ENCODE measurements around the gene COBL.

The COBL gene

DNA sequence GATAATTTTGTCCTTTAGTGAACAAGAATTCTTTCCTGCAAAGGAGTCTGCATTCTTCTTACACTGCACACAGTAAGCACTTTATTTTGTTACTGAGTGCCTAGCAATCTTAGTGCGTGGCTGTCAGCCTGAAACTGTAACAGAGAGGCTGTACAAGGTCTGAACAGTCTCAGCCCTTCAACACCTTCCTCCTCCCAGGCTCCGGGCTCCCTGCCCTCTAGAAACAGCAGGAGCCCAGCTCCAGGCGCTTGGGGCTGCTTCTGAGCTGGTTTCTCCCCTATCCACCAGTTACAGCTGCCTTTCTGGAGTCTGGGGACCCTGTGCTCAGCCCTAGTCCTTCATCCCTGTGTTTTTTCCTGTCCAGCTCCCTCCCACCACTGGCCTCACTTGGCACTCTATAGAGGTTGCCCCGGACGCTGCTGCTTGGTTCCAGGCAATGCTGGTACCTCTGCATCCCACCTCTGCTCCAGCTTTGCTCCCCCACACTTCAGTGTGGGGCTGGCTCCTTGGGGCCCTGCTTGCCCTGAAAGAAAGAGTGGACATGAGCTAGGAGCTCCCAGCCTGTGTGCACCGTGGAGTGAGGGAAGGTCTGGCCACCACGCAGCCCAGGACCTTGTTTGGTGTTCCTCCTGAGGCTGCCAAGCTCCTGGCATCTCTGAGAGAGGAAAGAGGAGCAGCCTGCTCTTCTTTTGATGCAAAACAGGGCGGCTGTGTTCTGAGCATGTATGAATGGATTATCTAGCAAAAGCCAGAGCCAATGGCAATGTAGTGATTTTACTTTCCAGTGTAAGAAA lies 282.7 kb downstream of the COBL start:
- no peak overlapping the region for H3K4me3 ChIP-seq (ENCODE audit: low read depth, low read length)
- TF ChIP-seq, protein P1, sequence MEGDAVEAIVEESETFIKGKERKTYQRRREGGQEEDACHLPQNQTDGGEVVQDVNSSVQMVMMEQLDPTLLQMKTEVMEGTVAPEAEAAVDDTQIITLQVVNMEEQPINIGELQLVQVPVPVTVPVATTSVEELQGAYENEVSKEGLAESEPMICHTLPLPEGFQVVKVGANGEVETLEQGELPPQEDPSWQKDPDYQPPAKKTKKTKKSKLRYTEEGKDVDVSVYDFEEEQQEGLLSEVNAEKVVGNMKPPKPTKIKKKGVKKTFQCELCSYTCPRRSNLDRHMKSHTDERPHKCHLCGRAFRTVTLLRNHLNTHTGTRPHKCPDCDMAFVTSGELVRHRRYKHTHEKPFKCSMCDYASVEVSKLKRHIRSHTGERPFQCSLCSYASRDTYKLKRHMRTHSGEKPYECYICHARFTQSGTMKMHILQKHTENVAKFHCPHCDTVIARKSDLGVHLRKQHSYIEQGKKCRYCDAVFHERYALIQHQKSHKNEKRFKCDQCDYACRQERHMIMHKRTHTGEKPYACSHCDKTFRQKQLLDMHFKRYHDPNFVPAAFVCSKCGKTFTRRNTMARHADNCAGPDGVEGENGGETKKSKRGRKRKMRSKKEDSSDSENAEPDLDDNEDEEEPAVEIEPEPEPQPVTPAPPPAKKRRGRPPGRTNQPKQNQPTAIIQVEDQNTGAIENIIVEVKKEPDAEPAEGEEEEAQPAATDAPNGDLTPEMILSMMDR (IDR thresholded peaks at IDR 0.05; ENCODE audit: low read depth, low read length): no peak

DNA sequence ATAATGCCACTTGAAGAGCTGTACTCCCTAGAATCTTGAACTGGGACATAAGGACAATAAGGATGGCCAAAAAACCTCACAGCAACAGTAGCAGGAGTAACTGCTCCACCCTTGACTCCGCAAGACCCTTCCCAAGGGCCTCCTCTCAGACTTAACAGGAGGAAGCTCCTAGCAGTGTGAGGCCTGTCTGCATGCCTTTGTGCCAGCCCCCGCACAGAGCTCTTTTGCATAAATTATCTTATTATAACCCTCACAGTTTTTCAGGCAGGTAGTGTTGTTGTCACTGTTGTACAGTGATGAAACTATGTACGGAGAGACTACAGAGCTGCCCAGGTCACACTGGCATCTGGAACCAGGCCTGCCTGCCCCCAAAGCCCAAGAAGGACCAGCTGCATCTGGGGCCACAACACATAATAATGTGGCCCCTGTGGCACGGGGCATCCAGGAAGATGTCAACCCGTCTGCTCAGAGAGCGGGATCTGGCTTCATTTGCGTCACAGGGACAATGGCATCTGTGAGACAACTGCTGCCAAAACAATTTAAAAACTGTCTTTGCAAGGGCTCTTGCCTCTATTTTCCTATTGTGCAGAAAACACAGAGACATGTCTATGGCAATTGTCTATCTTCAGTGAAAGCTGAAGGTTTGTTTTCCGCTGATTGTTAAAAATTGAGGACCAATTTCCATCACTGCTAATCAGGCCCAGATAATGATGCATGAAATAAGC lies 284.7 kb downstream of the COBL start:
- H3K4me3 ChIP-seq (ENCODE audit: low read depth, low read length): no peak overlapping the region
- TF ChIP-seq, protein P1 (IDR thresholded peaks at IDR 0.05; ENCODE audit: low read depth, low read length): no peak

DNA sequence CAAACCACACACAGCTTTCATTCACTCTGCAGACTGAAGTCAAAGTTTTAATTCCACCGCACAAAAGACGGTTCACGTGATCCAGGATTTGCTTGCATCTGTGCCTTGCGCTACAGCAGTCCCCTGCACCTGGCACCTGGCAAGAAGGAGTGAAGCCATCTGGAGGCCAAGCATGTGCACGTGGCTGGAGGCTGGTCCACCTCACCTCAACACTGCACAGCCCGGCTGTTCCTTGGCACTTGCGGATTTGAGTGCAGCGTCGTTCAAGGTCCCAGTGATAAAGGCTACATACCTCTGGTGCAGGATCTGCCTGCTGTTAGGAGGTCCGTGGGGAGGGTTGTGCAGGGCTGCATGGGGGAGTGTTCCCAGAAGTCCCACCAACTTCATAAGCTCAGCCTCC lies 285.4 kb downstream of the COBL start:
- TF ChIP-seq, protein P1 (IDR thresholded peaks at IDR 0.05; ENCODE audit: low read depth, low read length): no peak
- no peak overlapping the region for H3K4me3 ChIP-seq (ENCODE audit: low read depth, low read length)

DNA sequence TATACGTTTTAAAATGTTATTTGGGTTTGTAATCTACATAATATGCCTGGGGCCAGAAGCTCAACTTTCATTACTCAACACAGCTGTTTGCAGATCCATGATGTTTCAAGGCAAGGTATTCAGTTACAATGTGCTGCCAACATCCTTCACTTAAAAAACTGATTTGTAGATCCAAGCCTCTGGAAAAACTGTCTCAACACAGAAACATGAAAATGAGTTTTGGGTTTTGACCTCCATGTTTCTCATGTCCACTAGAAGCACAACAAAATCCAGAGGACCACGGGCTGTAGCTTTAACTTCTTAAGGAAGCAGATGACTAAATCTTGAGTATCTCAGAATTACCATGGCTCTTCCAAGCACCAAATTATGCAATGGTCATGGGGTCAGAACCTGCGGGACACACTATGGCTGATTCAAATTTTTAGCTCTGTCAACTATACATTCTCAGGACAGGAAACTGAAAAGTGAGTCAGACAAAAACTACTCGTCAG lies 286.9 kb downstream of the COBL start:
- TF ChIP-seq, protein P1 (IDR thresholded peaks at IDR 0.05; ENCODE audit: low read depth, low read length): no peak
- H3K4me3 ChIP-seq (ENCODE audit: low read depth, low read length): no peak overlapping the region

DNA sequence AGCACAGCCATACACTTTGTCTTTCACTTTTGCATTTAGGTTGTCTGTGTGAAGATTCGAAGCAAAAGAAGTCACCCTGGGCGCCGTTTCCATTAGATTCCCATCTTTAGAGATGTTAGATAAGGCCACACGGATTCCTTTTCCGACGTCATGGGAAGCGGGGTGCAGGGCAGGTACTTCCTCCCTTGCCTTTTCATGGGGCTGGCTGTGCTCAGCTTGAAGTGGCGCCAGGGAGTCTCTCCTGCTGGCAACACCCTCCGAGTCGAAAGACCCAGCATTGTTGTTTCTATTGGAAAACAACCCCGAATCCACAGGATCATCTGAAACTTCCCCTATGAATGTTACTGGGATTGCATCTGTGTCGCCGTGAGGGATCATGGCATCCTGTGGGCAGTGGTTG lies 287.5 kb downstream of the COBL start:
- H3K4me3 ChIP-seq (ENCODE audit: low read depth, low read length): no peak overlapping the region
- TF ChIP-seq, protein P1 (IDR thresholded peaks at IDR 0.05; ENCODE audit: low read depth, low read length): no peak

DNA sequence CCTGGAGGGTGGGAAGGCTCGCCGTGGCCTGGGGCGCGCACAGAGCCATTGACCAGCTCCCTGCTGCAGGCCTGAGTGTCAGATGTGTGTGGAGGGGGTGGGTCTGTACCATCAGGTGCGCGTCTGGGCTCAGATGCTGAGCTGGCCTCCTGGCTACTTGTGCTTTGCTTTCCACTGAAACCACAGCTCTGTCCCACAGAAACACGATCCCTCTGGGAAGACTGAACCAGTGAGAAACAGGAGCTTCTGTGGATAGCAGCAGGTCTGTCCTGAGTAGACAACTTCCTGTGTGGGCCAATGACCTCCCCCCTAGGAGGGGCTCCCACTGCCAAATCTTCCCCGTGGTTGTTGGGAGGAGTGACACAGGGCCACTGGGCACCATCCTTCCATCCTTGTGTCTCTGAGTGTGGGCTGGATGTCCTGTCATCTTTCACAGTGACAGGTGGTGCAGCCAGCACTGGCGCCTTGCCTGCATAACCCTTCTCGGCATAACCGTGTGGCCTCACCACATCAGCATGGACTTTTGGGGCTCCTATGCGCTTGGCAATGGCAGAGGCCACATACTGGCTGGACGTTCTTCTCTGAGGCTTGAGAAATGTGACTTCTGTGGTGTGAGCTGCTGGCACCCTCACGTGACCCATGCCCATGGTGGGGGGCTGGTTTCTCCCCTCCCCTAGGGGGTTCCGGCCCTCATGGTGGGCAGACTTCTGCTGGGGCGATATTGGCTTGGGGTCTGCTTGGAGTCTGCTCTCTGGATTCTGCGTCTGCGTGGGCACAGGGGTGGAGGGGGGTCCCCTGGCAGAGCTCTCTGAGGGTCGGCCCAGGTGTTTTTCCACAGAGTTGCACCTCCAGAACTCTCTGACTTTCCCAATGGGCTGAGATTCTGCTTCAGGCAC lies 288.4 kb downstream of the COBL start:
- TF ChIP-seq, protein P1 (IDR thresholded peaks at IDR 0.05; ENCODE audit: low read depth, low read length): no peak
- H3K4me3 ChIP-seq (ENCODE audit: low read depth, low read length): no peak overlapping the region
